ENCODE data around the gene AGAP1. TPM values are rescaled to one million over a fixed set of nuclear protein-coding genes. Genes with fewer than 3 reads are reported as not detected.

AGAP1 gene
- total RNA-seq, 1 donor from 2014 or later, result 47.2 TPM

GRCh38 chr2:235485362-235485761, 8.5 kb upstream of the AGAP1 start:
- TF ChIP-seq, protein P1, sequence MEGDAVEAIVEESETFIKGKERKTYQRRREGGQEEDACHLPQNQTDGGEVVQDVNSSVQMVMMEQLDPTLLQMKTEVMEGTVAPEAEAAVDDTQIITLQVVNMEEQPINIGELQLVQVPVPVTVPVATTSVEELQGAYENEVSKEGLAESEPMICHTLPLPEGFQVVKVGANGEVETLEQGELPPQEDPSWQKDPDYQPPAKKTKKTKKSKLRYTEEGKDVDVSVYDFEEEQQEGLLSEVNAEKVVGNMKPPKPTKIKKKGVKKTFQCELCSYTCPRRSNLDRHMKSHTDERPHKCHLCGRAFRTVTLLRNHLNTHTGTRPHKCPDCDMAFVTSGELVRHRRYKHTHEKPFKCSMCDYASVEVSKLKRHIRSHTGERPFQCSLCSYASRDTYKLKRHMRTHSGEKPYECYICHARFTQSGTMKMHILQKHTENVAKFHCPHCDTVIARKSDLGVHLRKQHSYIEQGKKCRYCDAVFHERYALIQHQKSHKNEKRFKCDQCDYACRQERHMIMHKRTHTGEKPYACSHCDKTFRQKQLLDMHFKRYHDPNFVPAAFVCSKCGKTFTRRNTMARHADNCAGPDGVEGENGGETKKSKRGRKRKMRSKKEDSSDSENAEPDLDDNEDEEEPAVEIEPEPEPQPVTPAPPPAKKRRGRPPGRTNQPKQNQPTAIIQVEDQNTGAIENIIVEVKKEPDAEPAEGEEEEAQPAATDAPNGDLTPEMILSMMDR (IDR thresholded peaks at IDR 0.05; ENCODE audit: unreplicated experiment), result no peak
- Mint-ChIP-seq H3K4me3 (ENCODE audit: low read depth) (no peak overlapping the region), H3K27ac (no peak overlapping the region), H3K27me3 (peaks cover 11% of the 10 kb centered on the region), H3K4me1 (ENCODE audit: low read depth) (no peaks in the 10 kb centered on the region), H3K9me3 (ENCODE audit: low read depth) (peaks cover 3% of the 10 kb centered on the region), H3K36me3 (ENCODE audit: insufficient read depth) (no peaks in the 10 kb centered on the region)
- no peak for DNase-seq (ENCODE audit: low spot score, unreplicated experiment)

- DNase-seq (ENCODE audit: low spot score, unreplicated experiment), result no peak
- H3K4me1 Mint-ChIP-seq (ENCODE audit: low read depth), result no peaks in the 10 kb centered on the region
- no peak overlapping the region for H3K4me3 Mint-ChIP-seq (ENCODE audit: low read depth)
- peaks cover 12% of the 10 kb centered on the region for H3K27me3 Mint-ChIP-seq
- H3K9me3 Mint-ChIP-seq (ENCODE audit: low read depth), result peaks cover 3% of the 10 kb centered on the region
- H3K36me3 Mint-ChIP-seq (ENCODE audit: insufficient read depth), result no peaks in the 10 kb centered on the region
- no peak overlapping the region for H3K27ac Mint-ChIP-seq
- TF ChIP-seq, protein P1 (IDR thresholded peaks at IDR 0.05; ENCODE audit: unreplicated experiment), result no peak
These were observed 7.1 kb upstream of the AGAP1 start for GRCh38 chr2:235486729-235487128.

GRCh38 chr2:235489897-235490296, 3.9 kb upstream of the AGAP1 start:
- TF ChIP-seq, protein P1 (IDR thresholded peaks at IDR 0.05; ENCODE audit: unreplicated experiment), result no peak
- H3K4me3 Mint-ChIP-seq (ENCODE audit: low read depth), result no peak overlapping the region
- H3K27ac Mint-ChIP-seq, result no peak overlapping the region
- DNase-seq (ENCODE audit: low spot score, unreplicated experiment), result no peak
- H3K9me3 Mint-ChIP-seq (ENCODE audit: low read depth), result peaks cover 3% of the 10 kb centered on the region
- H3K4me1 Mint-ChIP-seq (ENCODE audit: low read depth), result peaks cover 2% of the 10 kb centered on the region
- H3K27me3 Mint-ChIP-seq, result peaks cover 13% of the 10 kb centered on the region
- no peaks in the 10 kb centered on the region for H3K36me3 Mint-ChIP-seq (ENCODE audit: insufficient read depth)

- peaks cover 13% of the 10 kb centered on the region for H3K27me3 Mint-ChIP-seq
- H3K36me3 Mint-ChIP-seq (ENCODE audit: insufficient read depth), result no peaks in the 10 kb centered on the region
- TF ChIP-seq, protein P1 (IDR thresholded peaks at IDR 0.05; ENCODE audit: unreplicated experiment), result no peak
- no peak for DNase-seq (ENCODE audit: low spot score, unreplicated experiment)
- H3K27ac Mint-ChIP-seq, result peak overlapping the region; percentile 87
- peak overlapping the region; percentile 85 for H3K4me3 Mint-ChIP-seq (ENCODE audit: low read depth)
- H3K9me3 Mint-ChIP-seq (ENCODE audit: low read depth), result peaks cover 3% of the 10 kb centered on the region
- H3K4me1 Mint-ChIP-seq (ENCODE audit: low read depth), result peaks cover 19% of the 10 kb centered on the region
These were observed 946 bp upstream of the AGAP1 start for GRCh38 chr2:235492850-235493344.

- no peaks in the 10 kb centered on the region for H3K36me3 Mint-ChIP-seq (ENCODE audit: insufficient read depth)
- TF ChIP-seq, protein P1 (IDR thresholded peaks at IDR 0.05; ENCODE audit: unreplicated experiment), result no peak
- H3K9me3 Mint-ChIP-seq (ENCODE audit: low read depth), result peaks cover 3% of the 10 kb centered on the region
These were observed 455 bp upstream of the AGAP1 start for GRCh38 chr2:235493402-235493774.

More at GRCh38 chr2:235493402-235493774, 455 bp upstream of the AGAP1 start:
- DNase-seq (ENCODE audit: low spot score, unreplicated experiment), result no peak
- H3K4me3 Mint-ChIP-seq (ENCODE audit: low read depth), result peak overlapping the region; percentile 85
- peaks cover 13% of the 10 kb centered on the region for H3K27me3 Mint-ChIP-seq
- H3K4me1 Mint-ChIP-seq (ENCODE audit: low read depth), result peaks cover 19% of the 10 kb centered on the region
- peak overlapping the region; percentile 87 for H3K27ac Mint-ChIP-seq

All from progenitor cell of endocrine pancreas (in vitro differentiated cells).